Right atrium auricular region (tissue), 2 donors: ENCODE data around the gene SLK. TPM values are rescaled to one million over a fixed set of nuclear protein-coding genes. Genes with fewer than 3 reads are reported as not detected.

Experiments used
- DNase-seq: peaks from one replicate; pipeline ENCODE4 v3.0.0-alpha.2; 2019; ENCODE audit warnings: low spot score
- H3K27ac ChIP-seq, 2 donors: fragments of 200-600 bp; sonication (generic); 1 replicate in 1 of 2; 2 replicates in 1 of 2; pipeline ENCODE4 v1.5.1; 2016 to 2019
- H3K27me3 ChIP-seq, 2 donors: fragments of 200-600 bp; sonication (generic); one replicate each; pipeline versions ENCODE4 v1.5.1 to v1.6.0; 2017 to 2019
- H3K36me3 ChIP-seq: fragments of 200-600 bp; sonication (generic); one replicate; pipeline ENCODE4 v1.5.1; 2016
- H3K4me1 ChIP-seq, 2 donors: fragments of 200-600 bp; sonication (generic); one replicate each; pipeline versions ENCODE4 v1.5.1 to v1.6.0; 2017 to 2019
- H3K4me3 ChIP-seq, 2 donors: fragments of 200-600 bp; sonication (generic); 1 replicate in 1 of 2; 2 replicates in 1 of 2; pipeline ENCODE4 v1.5.1; 2017 to 2019; ENCODE audit warnings: mild to moderate bottlenecking in 1 of 2, moderate library complexity in 1 of 2
- H3K9me3 ChIP-seq, 2 donors: fragments of 200-600 bp; sonication (generic); one replicate each; pipeline ENCODE4 v1.5.1; 2019
- total RNA-seq, 2 donors: library from RNA; depleted of rRNA; stranded (reverse); fragments of >200 nt; gene quantifications; one replicate each; pipeline ENCODE4 v1.1.0, GENCODE V29; 2016
- TF ChIP-seq, protein P1 (sequence below), 2 donors: fragments of 200-600 bp; sonication (generic); IDR thresholded peaks; one replicate each; pipeline ENCODE4 v1.5.1; 2019; ENCODE audit warnings: antibody characterized with exemption in 2 of 2

SLK gene
- total RNA-seq, 2 donors from 2014 or later = 42.4 to 57.3 TPM

DNA sequence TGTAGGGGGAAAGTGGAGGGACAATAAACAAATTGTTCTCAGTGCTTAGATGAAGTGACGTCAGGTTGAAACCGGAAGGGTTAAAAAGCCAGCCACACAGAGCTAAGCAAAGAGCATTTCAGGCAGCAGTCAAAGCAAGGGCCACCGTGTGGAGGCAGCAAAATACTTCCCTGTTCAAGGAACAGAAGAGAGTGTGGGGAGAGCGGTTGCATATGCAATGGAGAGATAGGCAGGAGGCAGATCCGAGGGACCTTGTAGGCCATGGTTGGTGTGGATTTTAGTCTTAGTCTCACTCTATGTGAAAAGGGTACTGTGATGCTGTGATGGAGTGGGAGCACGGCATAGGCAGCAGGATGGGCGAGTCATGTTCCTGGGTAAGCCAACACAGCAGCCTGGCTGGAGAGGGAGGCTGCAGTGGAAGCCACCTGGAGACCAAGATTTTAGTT, 45.2 kb upstream of the SLK start:
- H3K4me1 ChIP-seq = peaks cover 0 to 15% of the 10 kb centered on the region in 2 donors
- TF ChIP-seq, protein P1, sequence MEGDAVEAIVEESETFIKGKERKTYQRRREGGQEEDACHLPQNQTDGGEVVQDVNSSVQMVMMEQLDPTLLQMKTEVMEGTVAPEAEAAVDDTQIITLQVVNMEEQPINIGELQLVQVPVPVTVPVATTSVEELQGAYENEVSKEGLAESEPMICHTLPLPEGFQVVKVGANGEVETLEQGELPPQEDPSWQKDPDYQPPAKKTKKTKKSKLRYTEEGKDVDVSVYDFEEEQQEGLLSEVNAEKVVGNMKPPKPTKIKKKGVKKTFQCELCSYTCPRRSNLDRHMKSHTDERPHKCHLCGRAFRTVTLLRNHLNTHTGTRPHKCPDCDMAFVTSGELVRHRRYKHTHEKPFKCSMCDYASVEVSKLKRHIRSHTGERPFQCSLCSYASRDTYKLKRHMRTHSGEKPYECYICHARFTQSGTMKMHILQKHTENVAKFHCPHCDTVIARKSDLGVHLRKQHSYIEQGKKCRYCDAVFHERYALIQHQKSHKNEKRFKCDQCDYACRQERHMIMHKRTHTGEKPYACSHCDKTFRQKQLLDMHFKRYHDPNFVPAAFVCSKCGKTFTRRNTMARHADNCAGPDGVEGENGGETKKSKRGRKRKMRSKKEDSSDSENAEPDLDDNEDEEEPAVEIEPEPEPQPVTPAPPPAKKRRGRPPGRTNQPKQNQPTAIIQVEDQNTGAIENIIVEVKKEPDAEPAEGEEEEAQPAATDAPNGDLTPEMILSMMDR (IDR thresholded peaks at IDR 0.05) = no peak
- no peak overlapping the region for H3K27ac ChIP-seq
- no peaks in the 10 kb centered on the region for H3K9me3 ChIP-seq
- no peaks in the 10 kb centered on the region for H3K36me3 ChIP-seq
- H3K27me3 ChIP-seq = no peaks in the 10 kb centered on the region
- no peak for DNase-seq
- H3K4me3 ChIP-seq = no peak overlapping the region

DNA sequence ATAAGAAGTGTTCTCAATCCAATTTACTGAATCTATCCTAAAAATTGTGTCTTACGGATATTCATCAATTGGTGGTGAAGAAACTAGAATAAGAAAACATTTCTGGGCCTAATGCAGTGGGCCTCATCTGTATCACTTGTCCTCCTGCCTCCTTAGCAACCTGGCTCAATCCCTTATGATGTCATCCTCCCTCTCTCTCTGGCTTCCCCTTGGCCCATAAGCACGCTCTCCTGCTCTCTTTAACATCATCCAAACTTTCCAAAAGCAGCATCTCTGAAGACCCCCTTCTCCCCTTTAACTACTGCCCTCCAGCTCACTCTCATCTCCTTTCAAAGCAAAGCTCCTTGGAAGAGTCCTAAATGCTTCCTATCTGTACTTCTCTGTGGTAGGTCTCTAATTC, 44.3 kb upstream of the SLK start:
- H3K36me3 ChIP-seq = no peaks in the 10 kb centered on the region
- H3K4me3 ChIP-seq = no peak overlapping the region
- TF ChIP-seq, protein P1 (IDR thresholded peaks at IDR 0.05) = no peak
- no peak for DNase-seq
- no peaks in the 10 kb centered on the region for H3K9me3 ChIP-seq
- peaks cover 0 to 7% of the 10 kb centered on the region in 2 donors for H3K4me1 ChIP-seq
- no peaks in the 10 kb centered on the region for H3K27me3 ChIP-seq
- no peak overlapping the region for H3K27ac ChIP-seq

DNA sequence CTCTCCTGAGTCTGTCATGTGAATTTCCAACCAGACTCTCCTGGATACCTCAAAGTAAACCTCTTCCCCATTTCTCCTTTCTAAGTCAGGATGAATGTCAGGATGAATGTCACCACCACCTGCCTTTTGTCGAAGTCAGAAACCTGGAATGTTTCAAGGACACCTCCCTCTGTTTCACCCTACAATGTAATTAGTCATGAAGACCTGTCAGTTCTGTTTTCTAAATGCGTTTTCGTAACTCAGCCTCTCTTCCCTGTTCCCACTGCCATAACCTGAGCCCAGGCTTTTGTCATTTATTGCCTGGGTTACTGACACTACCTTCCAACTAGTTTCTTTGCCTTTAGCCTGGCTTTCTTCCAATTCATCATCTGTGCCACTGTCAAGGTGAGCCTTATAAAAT, 43.4 kb upstream of the SLK start:
- H3K27ac ChIP-seq = no peak overlapping the region
- H3K36me3 ChIP-seq = no peaks in the 10 kb centered on the region
- no peaks in the 10 kb centered on the region for H3K9me3 ChIP-seq
- H3K4me3 ChIP-seq = no peak overlapping the region
- DNase-seq = no peak
- H3K27me3 ChIP-seq = no peaks in the 10 kb centered on the region
- TF ChIP-seq, protein P1 (IDR thresholded peaks at IDR 0.05) = no peak
- peaks cover 0 to 5% of the 10 kb centered on the region in 2 donors for H3K4me1 ChIP-seq

DNA sequence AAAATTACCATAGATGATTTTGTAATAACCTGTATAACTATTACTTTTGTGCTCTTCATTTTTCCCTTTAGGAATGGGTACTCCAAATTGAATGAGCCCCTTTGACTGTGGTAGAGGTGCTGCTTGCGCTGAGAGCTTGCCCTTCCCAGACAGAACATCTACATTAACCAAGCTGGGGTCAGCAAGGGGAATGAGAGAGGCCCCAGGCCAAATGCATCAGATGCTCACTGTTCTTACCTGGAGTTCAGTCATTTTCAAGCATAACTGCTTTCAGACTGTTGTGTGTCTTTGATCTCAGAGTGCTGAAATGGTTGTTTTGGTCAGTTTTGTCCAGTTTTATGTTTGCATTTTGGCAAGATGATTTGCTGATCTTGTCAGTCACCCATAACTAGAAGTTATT, 41.3 kb upstream of the SLK start:
- Histone ChIP-seq H3K27ac (no peak overlapping the region), H3K4me1 (no peaks in the 10 kb centered on the region), H3K36me3 (no peaks in the 10 kb centered on the region), H3K4me3 (no peak overlapping the region), H3K27me3 (no peaks in the 10 kb centered on the region), H3K9me3 (no peaks in the 10 kb centered on the region)
- DNase-seq = no peak
- TF ChIP-seq, protein P1 (IDR thresholded peaks at IDR 0.05) = no peak

DNA sequence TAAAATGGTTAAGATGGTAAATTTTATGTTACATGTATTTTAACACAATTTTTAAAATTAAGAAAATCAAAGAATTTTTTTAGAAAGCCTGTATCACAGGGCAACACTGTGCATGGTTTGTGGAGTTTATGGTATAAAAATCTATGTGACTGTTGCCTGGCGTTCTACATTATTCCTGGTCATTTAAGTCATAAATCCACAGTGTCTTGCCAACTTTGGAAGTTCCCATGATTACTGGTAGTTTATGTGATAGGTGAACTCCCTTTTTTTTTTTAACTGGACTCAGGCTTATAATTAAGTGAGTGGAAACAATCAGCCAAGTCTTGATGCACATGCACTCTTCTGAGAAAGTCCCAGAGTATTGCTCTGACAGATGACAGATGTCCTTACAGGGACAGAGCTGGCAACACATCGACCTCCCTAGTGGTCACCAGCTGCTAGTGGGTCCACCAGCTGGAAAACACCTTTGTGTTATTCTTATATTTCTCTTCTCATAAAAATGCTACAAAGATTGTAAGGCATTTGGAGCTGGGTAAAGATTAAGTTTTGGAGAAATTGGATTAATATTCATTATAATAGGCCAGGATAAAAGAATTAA, 40.1 kb upstream of the SLK start:
- no peak overlapping the region for H3K27ac ChIP-seq
- no peaks in the 10 kb centered on the region for H3K9me3 ChIP-seq
- H3K36me3 ChIP-seq = no peaks in the 10 kb centered on the region
- no peaks in the 10 kb centered on the region for H3K27me3 ChIP-seq
- no peaks in the 10 kb centered on the region for H3K4me1 ChIP-seq
- DNase-seq = no peak
- H3K4me3 ChIP-seq = no peak overlapping the region
- TF ChIP-seq, protein P1 (IDR thresholded peaks at IDR 0.05) = no peak

DNA sequence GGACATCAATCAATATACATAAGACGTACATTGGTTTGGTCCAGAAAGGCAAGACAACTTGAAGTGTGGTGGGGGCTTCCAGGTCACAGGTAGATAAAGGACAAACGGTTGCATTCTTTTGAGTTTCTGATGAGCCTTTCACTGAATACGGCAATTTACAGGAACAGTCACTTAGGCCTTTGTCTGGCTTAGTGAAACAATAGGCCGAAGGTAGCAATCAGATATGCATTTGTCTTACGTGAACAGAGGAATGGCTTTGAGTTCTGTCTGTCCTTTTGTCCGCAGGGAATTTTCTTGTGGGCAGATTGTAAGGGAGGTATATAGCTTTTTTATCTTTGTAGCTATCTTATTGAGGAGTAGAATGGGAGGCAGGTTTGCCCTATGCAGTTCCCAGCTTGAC, 38.2 kb upstream of the SLK start:
- H3K36me3 ChIP-seq = no peaks in the 10 kb centered on the region
- no peak overlapping the region for H3K27ac ChIP-seq
- H3K9me3 ChIP-seq = no peaks in the 10 kb centered on the region
- DNase-seq = no peak
- H3K27me3 ChIP-seq = no peaks in the 10 kb centered on the region
- no peak overlapping the region for H3K4me3 ChIP-seq
- TF ChIP-seq, protein P1 (IDR thresholded peaks at IDR 0.05) = no peak
- H3K4me1 ChIP-seq = no peaks in the 10 kb centered on the region
